HepG2 (cell line): ENCODE results near the gene ITGB1. TPM values are rescaled to one million over a fixed set of nuclear protein-coding genes. Genes with fewer than 3 reads are reported as not detected.

Experiments used
- DBP ChIP-seq: sonication (generic); formaldehyde crosslinking; IDR thresholded peaks from 2 replicates; pipeline ENCODE4 v1.4.0; 2020; ENCODE audit warnings: missing genetic modification reagents; ENCODE audit errors: not compliant biosample characterization
- EP300 ChIP-seq, 3 experiments: sonication (generic) in 1 of 3; formaldehyde crosslinking in 1 of 3; IDR thresholded peaks; 2 replicates each; pipeline versions ENCODE4 v1.5.1 to v1.6.1; 2011 to 2020; ENCODE audit warnings: low read depth in 2 of 3, low read length in 2 of 3, borderline replicate concordance in 1 of 3, improper control_type of control experiment in 1 of 3, mild to moderate bottlenecking in 1 of 3, missing genetic modification reagents in 1 of 3, moderate library complexity in 1 of 3
- GABPB1 ChIP-seq: IDR thresholded peaks from 2 replicates; pipeline ENCODE4 v1.6.1; 2016; ENCODE audit warnings: mild to moderate bottlenecking, missing genetic modification reagents, moderate library complexity, missing compliant biosample characterization
- HMGXB3 ChIP-seq: sonication (generic); formaldehyde crosslinking; IDR thresholded peaks from 2 replicates; pipeline ENCODE4 v1.4.0; 2020; ENCODE audit warnings: missing genetic modification reagents, borderline replicate concordance
- HNF4G ChIP-seq, 2 experiments: sonication (generic) in 1 of 2; formaldehyde crosslinking in 1 of 2; IDR thresholded peaks; 2 replicates each; pipeline versions ENCODE4 v1.4.0 to v1.6.1; 2011 to 2020; ENCODE audit warnings: borderline replicate concordance in 2 of 2, low read depth in 2 of 2, mild to moderate bottlenecking in 2 of 2, low read length in 1 of 2, missing genetic modification reagents in 1 of 2, moderate library complexity in 1 of 2
- MAFF ChIP-seq: IDR thresholded peaks from 2 replicates; pipeline ENCODE4 v1.6.1; 2011; ENCODE audit warnings: low read depth, low read length, improper control_type of control experiment
- NR2F2 ChIP-seq: IDR thresholded peaks from 2 replicates; pipeline ENCODE4 v1.6.1; 2012; ENCODE audit warnings: low read depth, inconsistent platforms, borderline replicate concordance
- SMARCE1 ChIP-seq: fragments of 450-650 bp; IDR thresholded peaks from 2 replicates; pipeline ENCODE4 v1.6.1; 2017; ENCODE audit warnings: borderline replicate concordance
- U2AF1 ChIP-seq: fragments of 200-400 bp; formaldehyde crosslinking; optimal IDR thresholded peaks from 2 replicates; pipeline ENCODE3; 2017; ENCODE audit warnings: mild to moderate bottlenecking, low read depth, low read length
- ZNF276 ChIP-seq: sonication (generic); formaldehyde crosslinking; IDR thresholded peaks from 2 replicates; pipeline ENCODE4 v1.4.0; 2020; ENCODE audit warnings: mild to moderate bottlenecking, low read depth, missing genetic modification reagents
- ZNF629 ChIP-seq: sonication (generic); formaldehyde crosslinking; conservative IDR thresholded peaks from 2 replicates; pipeline ENCODE4 v1.5.0; 2020; ENCODE audit warnings: missing genetic modification reagents
- polyA plus RNA-seq, 8 experiments: library from polyadenylated mRNA; depleted of rRNA in 3 of 8; stranded (reverse) in 7 of 8; unstranded in 1 of 8; fragments of >200 nt; fragmentation: Illumina TruSeq in 4 of 8; extraction: Trizol in 4 of 8; gene quantifications; 2 replicates each; pipeline versions ENCODE4 v1.2.1 to v1.2.3, GENCODE V29; 2011 to 2016; ENCODE audit warnings: low read depth in 4 of 8, missing spikeins in 1 of 8, mixed read lengths in 1 of 8; ENCODE audit not compliant: insufficient read depth in 1 of 8
- total RNA-seq, 5 experiments: library from RNA; depleted of rRNA; stranded (reverse); fragments of >200 nt; fragmentation: Illumina TruSeq; extraction: Trizol; gene quantifications; 2 replicates each; pipeline ENCODE4 v1.2.3, GENCODE V29; 2016; ENCODE audit warnings: low read depth in 1 of 5
- TF ChIP-seq, protein P1 (sequence below): sonication (generic); formaldehyde crosslinking; IDR thresholded peaks from 2 replicates; pipeline ENCODE4 v1.4.0; 2020; ENCODE audit warnings: missing genetic modification reagents
- TF ChIP-seq, protein P2 (sequence below): sonication (generic); formaldehyde crosslinking; IDR thresholded peaks from 2 replicates; pipeline ENCODE4 v1.8.0; 2022; ENCODE audit warnings: mild to moderate bottlenecking, missing genetic modification reagents, moderate library complexity
- TF ChIP-seq, protein P3 (sequence below): IDR thresholded peaks from 2 replicates; pipeline ENCODE4 v1.6.1; 2016; ENCODE audit warnings: missing genetic modification reagents, missing compliant biosample characterization

ITGB1 gene
- total and polyA plus RNA-seq, 2 of the 13 experiments (the other 11 are each of a cell fraction or from before 2014, with no cell fraction given): 190 to 204 TPM

- TF ChIP-seq EP300 (IDR thresholded peaks at IDR 0.05; ENCODE audit: low read depth in 2 of 2, low read length in 2 of 2) (peak in 1 of 2 experiments; percentile 52; a peak in 1 of 4 replicates), EP300 (CRISPR knock-in tag; IDR thresholded peaks at IDR 0.05; ENCODE audit: borderline replicate concordance) (peak; percentile 62), U2AF1 (no peak), ZNF276 (CRISPR knock-in tag) (0 out of 2 replicates have a peak, but pooled peaks have one; percentile 56), GABPB1 (CRISPR knock-in tag) (peak; percentile 95), HNF4G (IDR thresholded peaks at IDR 0.05; ENCODE audit: borderline replicate concordance, low read depth, low read length) (peak; percentile 36; the same call in 1 of the 2 replicates), HNF4G (CRISPR knock-in tag; IDR thresholded peaks at IDR 0.05; ENCODE audit: borderline replicate concordance, low read depth) (peak; percentile 68; the same call in 1 of the 2 replicates), MAFF (no peak), NR2F2 (no peak), SMARCE1 (no peak), DBP (CRISPR knock-in tag) (no peak), HMGXB3 (CRISPR knock-in tag) (peak; percentile 16; the same call in 1 of the 2 replicates), ZNF629 (CRISPR knock-in tag) (no peak; the same call in 1 of the 2 replicates)
- TF ChIP-seq, protein P1, sequence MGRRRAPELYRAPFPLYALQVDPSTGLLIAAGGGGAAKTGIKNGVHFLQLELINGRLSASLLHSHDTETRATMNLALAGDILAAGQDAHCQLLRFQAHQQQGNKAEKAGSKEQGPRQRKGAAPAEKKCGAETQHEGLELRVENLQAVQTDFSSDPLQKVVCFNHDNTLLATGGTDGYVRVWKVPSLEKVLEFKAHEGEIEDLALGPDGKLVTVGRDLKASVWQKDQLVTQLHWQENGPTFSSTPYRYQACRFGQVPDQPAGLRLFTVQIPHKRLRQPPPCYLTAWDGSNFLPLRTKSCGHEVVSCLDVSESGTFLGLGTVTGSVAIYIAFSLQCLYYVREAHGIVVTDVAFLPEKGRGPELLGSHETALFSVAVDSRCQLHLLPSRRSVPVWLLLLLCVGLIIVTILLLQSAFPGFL (CRISPR knock-in tag): no peak
- TF ChIP-seq, protein P2, sequence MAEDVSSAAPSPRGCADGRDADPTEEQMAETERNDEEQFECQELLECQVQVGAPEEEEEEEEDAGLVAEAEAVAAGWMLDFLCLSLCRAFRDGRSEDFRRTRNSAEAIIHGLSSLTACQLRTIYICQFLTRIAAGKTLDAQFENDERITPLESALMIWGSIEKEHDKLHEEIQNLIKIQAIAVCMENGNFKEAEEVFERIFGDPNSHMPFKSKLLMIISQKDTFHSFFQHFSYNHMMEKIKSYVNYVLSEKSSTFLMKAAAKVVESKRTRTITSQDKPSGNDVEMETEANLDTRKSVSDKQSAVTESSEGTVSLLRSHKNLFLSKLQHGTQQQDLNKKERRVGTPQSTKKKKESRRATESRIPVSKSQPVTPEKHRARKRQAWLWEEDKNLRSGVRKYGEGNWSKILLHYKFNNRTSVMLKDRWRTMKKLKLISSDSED (CRISPR knock-in tag): no peak
- TF ChIP-seq, protein P3, sequence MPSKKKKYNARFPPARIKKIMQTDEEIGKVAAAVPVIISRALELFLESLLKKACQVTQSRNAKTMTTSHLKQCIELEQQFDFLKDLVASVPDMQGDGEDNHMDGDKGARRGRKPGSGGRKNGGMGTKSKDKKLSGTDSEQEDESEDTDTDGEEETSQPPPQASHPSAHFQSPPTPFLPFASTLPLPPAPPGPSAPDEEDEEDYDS (CRISPR knock-in tag): peak; percentile 80; the same call in 1 of the 2 replicates
These were observed at the start of gene ITGB1 (continued) for GRCh38 chr10:32958085-32959005.
